ENCODE measurements around the gene ADGRF4.

DNA sequence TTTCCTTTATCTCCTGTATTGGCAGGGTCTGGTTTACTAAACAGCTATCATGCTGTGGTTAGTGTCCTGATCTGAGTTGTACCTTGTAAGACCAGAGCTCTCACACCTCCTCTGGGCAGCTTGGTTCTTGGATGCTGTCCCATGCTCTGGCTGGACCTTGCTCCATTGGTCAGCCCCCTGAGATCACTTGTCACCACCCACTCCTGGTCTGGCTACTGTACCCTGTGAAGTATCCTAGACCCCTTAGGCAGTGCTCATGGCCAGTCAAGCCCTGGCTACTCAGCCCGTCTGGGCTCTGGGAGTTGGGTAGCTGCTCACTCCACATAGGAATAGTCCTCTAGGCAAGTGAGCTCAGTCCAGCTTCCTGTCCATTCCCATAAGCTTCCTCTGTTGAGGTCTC, 31.1 kb downstream of the ADGRF4 start:
- TF ChIP-seq, protein P1, sequence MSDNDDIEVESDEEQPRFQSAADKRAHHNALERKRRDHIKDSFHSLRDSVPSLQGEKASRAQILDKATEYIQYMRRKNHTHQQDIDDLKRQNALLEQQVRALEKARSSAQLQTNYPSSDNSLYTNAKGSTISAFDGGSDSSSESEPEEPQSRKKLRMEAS (IDR thresholded peaks at IDR 0.05; ENCODE audit: insufficient read depth, insufficient read length) = no peak
- no peak for TF ChIP-seq GATA2 (IDR thresholded peaks at IDR 0.05; ENCODE audit: insufficient read depth, insufficient read length, low read depth, low read length)
- TF ChIP-seq EZH2 (IDR thresholded peaks at IDR 0.05; ENCODE audit: borderline replicate concordance, low read depth, low read length, severe bottlenecking) = no peak

All from endothelial cell of umbilical vein (primary cell).